Urothelium cell line (cell line): Measurements from ENCODE around the gene TEX48.

Source experiments
- DNase-seq: peaks from one replicate; pipeline ENCODE4 v3.0.0; 2011; ENCODE audit warnings: low spot score, mixed read lengths
- FAIRE-seq: peaks from 2 replicates; lab custom pipeline; 2011; peaks lifted over from hg19 to GRCh38; lab: Jason Lieb, UNC

Gene TEX48

GRCh38 chr9:114669961-114670360, 12.0 kb downstream of the TEX48 start:
- FAIRE-seq, result no peak

GRCh38 chr9:114668146-114668545, 13.8 kb downstream of the TEX48 start:
- no peak for FAIRE-seq
- DNase-seq, result no peak

More at GRCh38 chr9:114669961-114670360, 12.0 kb downstream of the TEX48 start:
- DNase-seq, result no peak

- no peak for DNase-seq
These were observed 15.1 kb downstream of the TEX48 start for GRCh38 chr9:114666851-114667250.

GRCh38 chr9:114666401-114666800, 15.6 kb downstream of the TEX48 start:
- FAIRE-seq (no peak), DNase-seq (no peak)

More at GRCh38 chr9:114666851-114667250, 15.1 kb downstream of the TEX48 start:
- no peak for FAIRE-seq

DNA sequence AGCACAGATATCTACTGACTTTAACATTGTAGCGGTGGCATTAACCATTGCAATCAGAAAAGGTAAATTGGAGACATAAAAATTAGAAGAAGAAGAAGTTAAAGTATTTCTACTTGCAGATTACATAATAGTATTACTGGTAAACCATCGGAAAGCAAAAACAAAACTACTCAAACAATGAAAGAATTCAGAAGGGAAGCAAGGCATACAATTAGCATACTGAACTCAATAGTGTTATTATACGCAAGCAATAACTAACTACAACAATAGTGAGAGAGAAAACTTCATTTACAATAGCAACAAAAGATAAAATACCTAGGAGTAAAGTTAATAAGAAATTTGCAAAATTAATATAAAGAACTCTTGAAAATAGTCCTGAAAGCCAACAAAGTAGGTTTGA, 17.8 kb downstream of the TEX48 start:
- FAIRE-seq (no peak), DNase-seq (no peak)

GRCh38 chr9:114662081-114662989, 19.7 kb downstream of the TEX48 start:
- no peak for FAIRE-seq

GRCh38 chr9:114657705-114658104, 24.3 kb downstream of the TEX48 start, which contains the start of gene TEX53:
TEX53 (minus strand) TSS chr9:114657805; CDS start chr9:114657774, 31 bp downstream.
- FAIRE-seq, result no peak

More at GRCh38 chr9:114662081-114662989, 19.7 kb downstream of the TEX48 start:
- peak; percentile 79 for DNase-seq

GRCh38 chr9:114656301-114656700, 25.7 kb downstream of the TEX48 start:
- FAIRE-seq, result no peak
- DNase-seq, result no peak

More at GRCh38 chr9:114657705-114658104, 24.3 kb downstream of the TEX48 start, which contains the start of gene TEX53:
- no peak for DNase-seq

DNA sequence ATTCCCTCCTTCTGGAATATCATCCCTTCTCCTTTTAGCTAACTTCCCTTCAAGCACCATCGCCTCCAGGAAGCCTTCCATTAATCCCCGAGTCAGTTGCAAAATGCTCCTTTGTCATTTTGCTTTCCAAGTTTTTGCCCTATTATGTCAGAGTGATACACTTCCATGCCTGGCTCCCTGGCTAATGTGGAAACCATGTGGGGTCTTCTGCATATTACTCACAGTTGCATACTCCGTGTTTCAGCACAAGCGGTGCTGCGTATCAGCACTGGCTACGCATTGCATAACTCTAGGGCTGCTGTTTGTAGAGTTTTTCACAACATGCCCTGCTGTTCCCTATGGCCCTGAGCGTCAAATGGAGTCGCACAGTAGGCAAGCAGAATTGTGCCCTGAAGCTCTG, 26.3 kb downstream of the TEX48 start:
- FAIRE-seq (no peak), DNase-seq (no peak)

GRCh38 chr9:114653556-114654159, 28.3 kb downstream of the TEX48 start:
- FAIRE-seq (no peak), DNase-seq (peak; percentile 67)

- FAIRE-seq (no peak), DNase-seq (no peak)
These were observed 29.0 kb downstream of the TEX48 start for GRCh38 chr9:114652776-114653555.

DNA sequence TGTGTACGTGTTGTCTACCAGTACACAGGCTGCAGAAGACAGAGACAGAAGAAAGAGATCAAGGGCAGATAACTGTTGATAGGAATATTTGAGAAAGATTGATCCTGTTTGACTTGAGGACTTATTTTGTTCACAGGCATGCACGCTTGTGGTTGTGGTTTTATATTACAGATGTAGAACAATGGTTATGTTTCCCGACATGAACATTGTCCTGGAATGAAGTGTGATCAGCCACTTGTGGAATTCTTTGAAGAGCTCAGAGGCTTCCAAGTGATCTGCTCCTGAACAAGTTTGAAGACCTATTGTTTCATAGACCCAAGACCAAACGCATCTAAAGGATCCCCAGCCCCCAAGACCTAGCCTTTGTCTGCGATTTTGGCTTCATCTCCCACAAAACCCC, 38.1 kb downstream of the TEX48 start:
- DNase-seq (no peak), FAIRE-seq (no peak)

GRCh38 chr9:114643001-114643400, 39.0 kb downstream of the TEX48 start:
- FAIRE-seq (no peak), DNase-seq (no peak)

DNA sequence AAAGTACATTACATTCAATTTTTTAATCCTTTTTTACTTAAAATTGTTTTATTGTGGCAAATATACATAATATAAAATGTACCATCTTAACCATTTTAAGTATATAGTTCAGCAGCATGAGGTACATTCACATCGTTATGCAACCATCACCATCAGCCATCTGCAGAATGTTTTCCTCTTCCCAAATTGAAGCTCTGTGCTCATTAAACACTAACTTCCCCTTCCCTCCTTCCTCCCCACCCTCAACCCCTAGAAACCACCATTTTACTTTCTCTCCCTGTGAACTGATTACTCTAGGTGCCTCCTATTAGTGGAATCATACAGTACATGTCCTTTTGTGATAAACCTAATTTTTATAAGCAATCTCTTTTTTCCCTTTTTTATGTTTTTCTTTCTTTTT, 40.0 kb downstream of the TEX48 start:
- FAIRE-seq, result no peak
- DNase-seq, result no peak

DNA sequence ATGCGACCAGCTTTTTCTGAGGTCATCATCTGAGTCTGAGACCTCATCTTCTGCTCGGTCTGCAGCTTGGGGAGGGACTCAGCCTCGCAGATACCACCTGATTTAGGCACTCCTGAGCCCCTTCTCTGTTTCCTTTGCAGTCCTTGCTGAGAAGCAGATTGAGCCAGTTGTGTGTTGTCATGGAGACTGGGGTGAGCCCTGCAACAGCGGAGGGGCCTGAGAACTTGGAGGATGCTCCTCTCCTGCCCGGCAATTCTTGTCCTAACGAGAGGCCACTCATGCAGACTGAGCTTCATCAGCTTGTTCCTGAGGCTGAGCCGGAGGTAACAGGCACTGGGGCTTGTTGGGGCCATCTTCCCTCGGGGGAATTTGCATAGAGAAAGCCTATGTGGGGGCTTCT, 43.6 kb downstream of the TEX48 start:
- DNase-seq (no peak), FAIRE-seq (no peak)

DNA sequence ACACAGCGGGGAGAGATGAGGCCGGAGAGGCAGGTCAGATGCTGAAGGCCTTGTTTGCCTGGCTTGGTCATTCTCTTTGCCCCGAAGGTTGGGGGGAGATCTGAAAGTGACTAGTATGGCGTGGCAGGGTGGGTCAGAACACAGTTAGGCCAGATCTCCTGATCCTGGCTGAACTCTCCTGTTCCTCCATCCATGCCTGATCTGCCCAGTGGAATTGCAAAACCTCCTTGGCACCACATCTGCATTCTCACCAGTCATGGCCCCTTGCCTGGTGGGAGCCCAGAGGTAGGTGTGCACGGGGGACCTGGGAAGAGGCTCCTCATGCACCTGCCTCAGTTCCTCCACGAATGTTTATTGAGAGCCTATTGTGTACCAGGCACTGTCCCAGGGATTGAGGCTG, 47.6 kb downstream of the TEX48 start:
- no peak for DNase-seq
- FAIRE-seq, result no peak

GRCh38 chr9:114633438-114634089, 48.4 kb downstream of the TEX48 start:
- DNase-seq (no peak), FAIRE-seq (no peak)

GRCh38 chr9:114631166-114631565, 50.8 kb downstream of the TEX48 start:
- FAIRE-seq, result no peak
- no peak for DNase-seq

GRCh38 chr9:114629563-114630090, 52.4 kb downstream of the TEX48 start:
- no peak for DNase-seq

DNA sequence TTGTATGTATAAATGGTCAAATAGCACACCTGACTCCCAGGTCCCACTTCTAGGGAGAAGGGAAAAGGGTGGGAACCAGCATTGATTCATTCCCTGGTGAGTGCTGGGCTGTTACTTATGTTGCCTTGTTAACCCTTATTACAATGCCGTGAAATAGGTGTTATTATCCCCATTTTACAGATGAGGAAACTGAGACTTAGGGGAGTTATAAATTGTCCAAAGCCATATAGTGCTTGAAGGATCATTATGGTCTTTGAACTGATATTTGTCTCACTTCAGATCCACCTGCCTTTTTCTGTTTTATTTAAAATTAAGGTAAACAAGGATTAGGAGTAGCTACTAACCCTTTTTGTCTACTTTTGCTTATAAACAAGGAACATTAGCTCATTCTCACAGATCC, 54.4 kb downstream of the TEX48 start:
- no peak for DNase-seq
- no peak for FAIRE-seq

More at GRCh38 chr9:114629563-114630090, 52.4 kb downstream of the TEX48 start:
- FAIRE-seq, result no peak
